ENCODE data around the gene PTF1A. TPM values are rescaled to one million over a fixed set of nuclear protein-coding genes. Genes with fewer than 3 reads are reported as not detected.

The PTF1A gene, protein sequence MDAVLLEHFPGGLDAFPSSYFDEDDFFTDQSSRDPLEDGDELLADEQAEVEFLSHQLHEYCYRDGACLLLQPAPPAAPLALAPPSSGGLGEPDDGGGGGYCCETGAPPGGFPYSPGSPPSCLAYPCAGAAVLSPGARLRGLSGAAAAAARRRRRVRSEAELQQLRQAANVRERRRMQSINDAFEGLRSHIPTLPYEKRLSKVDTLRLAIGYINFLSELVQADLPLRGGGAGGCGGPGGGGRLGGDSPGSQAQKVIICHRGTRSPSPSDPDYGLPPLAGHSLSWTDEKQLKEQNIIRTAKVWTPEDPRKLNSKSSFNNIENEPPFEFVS
- not detected for polyA plus RNA-seq (ENCODE audit: insufficient read length in 3 of 3)

DNA sequence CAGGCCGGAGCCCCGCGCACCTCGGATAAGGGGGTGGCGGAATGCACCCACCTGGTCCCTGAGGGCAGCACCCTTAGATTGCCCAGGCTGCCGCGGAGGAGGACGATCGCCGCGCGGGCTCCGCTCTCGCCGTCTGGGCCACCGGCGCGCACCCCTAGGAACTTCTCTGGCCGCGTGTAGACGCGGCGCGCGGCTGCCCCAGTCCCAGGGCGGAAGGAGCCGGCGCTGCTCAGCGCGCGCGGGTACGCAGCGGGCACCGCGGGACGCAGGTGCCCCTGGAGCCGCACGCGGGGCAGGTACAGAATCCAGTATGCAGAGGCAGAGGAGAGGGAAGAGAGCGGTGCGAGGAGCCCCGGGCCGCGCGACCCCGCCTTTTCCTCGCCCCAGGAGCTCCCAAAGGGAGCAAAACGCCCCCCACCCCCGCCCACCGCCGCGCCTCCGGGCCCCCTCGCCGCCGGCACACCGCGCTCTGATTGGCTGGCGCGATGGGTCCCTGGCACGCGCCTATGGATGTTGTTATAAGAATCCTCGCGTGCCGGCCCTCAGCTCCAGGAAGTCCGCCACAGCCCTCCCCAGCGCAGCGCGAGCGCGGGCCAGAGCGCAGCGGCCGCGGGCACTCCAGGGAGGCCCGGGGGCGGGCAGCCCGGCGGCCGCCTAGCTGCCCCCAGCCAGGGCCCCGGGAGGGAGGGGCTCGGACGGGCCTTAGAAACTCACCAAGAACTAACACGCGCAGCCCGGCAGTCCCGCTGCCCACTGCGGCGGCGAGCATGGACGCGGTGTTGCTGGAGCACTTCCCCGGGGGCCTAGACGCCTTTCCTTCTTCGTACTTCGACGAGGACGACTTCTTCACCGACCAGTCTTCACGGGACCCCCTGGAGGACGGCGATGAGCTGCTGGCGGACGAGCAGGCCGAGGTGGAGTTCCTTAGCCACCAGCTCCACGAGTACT is at the start of gene PTF1A:
Gene PTF1A (plus strand): TSS at position 549 of the 948 bp plus-strand sequence. CDS start 219 bp downstream, at position 768.
- DNase-seq (ENCODE audit: low read depth in 3 of 3, low spot score in 2 of 3), result no peak

DNA sequence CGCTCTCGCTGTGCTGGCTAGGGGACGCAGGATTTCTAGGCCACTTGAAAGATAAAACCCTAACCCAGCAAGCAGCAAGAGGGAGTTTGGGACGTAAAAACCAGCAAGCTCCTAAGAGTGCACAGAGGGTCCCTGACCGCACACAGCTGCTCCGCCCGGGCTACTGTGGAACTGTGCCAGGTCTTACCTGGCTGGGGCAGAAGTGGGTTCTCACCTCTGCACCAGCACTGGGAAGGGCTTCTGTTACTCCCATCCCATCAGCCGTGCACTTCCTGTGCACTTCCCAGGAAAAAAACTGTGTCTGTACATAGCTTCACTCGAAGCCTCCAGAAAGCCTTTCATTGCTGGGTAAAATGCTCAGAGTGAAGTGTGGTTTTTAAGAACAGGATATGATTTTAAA is 45.9 kb upstream of the PTF1A start:
- no peak for DNase-seq (ENCODE audit: low read depth in 3 of 3, low spot score in 2 of 3)

DNA sequence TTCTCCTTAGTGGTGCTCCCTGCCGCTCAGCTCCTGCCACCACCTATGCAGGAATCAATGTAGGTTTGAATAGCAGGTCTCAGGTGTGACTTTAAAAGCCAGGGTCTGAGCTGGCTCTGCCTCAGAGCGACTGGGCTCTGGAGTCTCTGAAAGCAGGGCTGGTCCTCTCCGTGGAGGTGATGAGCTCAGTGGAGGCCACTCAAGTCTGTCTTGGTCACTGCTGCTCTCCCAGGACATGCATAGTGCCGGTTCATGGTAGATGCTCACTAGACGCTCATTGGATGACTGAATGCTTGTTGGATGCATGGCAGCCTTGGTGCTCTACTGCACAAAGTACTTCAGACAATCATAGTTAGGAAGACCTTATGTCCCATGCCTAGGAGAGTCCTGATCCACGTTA is 45.1 kb upstream of the PTF1A start:
- DNase-seq (ENCODE audit: low read depth in 3 of 3, low spot score in 2 of 3), result no peak

DNA sequence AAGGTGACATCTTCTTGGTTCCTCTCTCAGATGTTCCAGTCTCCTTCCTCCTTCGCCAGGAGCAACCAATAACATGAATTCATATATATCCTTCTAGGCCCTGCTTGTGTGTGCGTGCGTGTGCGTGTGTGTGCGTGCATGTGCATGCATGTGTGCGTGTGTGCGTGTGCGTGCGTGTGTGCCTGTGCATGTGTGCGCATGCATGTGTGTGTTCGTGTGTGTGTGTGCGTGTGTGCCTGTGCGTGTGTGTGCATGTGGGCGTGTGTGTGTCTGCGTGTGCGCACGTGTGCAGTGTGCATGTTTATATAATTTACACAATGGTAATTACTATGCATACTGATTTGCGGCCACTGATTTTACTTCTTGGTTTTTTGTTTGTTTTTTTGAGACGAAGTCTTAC is 43.9 kb upstream of the PTF1A start:
- DNase-seq (ENCODE audit: low read depth in 3 of 3, low spot score in 2 of 3), result no peak

DNA sequence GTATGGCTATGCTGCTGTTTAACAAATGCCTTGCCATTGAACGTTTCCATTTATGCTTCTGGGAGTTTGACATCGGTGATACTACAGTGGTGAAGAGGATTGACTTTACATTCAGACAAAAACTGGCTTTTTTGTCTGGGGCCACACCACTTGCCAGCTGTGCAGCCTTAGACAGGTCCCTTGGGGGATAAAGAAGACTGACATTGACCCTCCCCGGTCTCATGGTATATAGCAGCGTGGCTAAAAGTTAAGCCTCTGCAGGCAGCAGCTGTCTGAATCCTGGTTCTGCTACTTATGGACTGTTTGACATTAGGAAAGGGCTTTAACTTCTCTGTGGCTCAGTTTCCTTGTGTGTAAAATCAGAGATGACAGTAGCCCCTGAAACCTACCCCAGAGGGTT is 42.0 kb upstream of the PTF1A start:
- DNase-seq (ENCODE audit: low read depth in 3 of 3, low spot score in 2 of 3), result no peak

DNA sequence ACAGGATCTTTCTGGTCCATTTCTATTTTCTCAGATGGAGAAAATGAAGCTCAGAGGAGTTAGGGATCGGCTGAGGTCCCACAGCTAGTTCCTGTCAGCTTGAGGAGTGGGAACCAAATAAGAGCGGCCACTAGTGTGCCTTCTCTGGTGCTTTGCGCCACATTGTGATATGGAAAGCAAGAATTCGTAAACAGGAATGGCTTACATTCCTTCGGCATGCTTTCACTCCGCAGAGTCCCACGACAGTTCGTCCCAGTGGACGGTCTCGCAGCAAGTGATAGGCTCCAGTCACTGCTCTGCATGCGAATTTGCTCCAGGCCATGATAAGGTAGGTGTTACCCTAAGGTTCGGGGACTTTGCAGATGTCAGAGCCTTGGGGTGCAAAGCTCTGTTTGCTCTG is 41.5 kb upstream of the PTF1A start:
- no peak for DNase-seq (ENCODE audit: low read depth in 3 of 3, low spot score in 2 of 3)

DNA sequence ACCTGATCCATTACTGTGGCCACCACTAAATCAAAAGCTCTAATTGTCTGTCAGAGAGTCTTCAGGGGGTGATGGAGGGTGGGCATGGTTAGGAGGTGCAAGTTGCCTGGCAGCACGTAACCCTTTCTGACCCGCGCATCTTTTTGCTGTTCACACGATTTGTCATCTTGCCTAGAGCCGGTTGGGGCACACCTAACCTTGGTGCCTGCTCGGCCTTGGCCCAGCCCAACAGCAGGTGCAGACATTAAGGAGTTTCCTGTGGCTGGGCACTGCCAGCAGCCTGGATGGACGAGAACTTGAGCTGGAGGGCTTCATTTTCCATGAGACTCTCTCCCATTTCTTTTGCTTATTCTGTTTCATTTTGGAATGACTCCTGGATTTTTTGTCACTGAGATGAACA is 41.0 kb upstream of the PTF1A start:
- no peak for DNase-seq (ENCODE audit: low read depth in 3 of 3, low spot score in 2 of 3)

DNA sequence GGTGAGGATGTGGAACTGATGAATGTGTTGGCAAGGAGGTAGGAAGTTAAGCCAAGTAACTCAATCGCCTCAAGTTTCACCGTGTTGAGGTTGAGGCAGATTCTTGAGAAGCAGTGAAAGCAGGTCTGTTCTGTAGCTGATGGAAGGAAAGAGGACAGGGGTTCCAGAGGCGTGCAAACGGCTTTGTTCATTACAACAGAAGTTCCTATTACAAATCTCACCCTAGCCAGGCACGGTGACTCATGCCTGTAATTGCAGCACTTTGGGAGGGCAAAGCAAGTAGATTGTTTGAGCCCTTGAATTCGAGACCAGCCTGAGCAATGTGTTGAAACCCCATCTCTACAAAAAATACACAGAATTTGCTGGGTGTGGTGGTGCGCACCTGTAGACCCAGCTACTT is 36.9 kb upstream of the PTF1A start:
- DNase-seq (ENCODE audit: low read depth in 3 of 3, low spot score in 2 of 3), result no peak

DNA sequence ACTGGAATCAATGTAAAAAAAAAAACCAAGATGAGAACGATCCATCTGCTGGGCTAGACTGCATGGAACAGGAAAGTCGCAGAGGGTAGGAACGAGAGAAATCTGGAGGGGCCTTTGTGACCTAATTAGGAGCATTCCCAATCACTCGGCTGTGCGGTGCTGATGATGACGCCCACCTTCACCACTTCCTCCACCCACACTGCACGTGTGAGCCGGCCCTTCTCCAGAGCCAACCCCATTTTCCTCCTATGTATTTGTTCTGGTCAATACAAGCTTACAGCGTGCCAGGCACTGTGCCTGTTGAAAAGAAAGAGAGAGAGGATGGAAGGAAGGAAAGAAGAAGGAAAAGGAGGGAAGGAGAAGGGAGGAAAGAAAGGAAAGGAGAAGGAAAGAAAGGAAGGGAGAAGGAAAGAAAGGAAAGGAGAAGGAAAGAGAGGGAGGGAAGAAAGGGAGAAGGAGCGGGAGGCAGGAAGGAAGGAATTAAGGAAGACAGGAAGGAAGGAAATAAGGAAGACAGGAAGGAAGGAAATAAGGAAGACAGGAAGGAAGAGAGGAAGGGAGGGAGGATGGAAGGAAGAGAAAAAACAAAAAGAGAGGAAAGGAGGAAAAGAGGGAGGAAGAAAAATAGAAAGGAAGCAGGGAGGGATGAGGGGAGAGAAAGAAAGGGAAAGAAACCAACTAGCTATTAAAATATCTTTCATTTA is 35.5 kb upstream of the PTF1A start:
- DNase-seq (ENCODE audit: low read depth in 3 of 3, low spot score in 2 of 3), result no peak

DNA sequence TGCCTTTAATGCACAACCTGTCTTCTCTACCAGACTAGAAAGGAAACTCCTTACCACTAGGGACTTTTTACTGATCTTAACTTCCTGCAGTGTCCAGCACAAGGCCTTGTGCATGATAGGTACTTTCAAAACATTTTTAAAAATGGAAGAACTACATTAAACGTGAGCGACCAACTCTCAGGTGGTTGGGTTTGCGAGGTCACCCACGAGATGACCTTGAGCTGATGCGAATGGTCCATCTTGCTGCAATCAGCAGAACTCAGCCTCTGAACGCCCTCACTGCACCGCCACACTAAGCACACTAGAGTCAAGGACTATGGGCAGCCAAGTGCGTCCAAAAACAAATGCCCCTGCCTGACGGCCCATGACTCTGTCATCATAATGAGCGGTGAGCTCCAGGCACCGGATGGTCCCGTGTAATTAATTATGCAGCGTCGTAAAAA is 34.9 kb upstream of the PTF1A start:
- DNase-seq (ENCODE audit: low read depth in 3 of 3, low spot score in 2 of 3), result peak in 1 of 3 donors; percentile 49

DNA sequence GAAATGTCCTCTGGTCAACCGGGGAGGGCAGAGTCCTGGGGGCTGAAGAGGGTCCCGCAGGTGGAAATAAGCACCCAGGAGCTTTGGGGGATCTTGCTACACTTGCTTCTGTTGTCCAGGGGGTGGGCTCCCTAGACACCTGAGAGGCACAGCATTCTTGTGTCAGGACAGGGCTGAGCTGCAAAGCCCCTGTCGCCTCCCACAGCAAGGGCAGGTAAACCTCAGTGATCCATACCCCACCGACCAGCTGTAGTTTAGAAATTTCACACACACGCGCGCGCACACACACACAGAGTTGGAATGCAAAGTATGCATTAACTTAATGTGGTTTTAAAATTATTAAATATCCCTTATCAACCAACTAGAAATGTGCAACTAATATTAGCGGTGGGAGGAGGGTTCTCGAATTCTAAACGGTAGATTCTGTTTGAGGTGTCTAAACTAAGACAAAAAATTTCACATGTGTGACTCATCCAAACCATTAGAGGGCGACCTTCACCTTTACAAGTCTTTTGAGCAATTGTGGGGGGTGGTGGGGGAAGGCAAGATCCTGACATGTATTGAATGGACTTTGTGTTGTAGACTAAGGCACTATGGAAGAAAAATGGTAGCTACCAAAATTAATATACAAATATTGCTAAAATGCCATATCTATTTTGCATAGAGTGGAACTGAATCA is 34.3 kb upstream of the PTF1A start:
- DNase-seq (ENCODE audit: low read depth in 3 of 3, low spot score in 2 of 3), result peak in 1 of 3 donors; percentile 15

DNA sequence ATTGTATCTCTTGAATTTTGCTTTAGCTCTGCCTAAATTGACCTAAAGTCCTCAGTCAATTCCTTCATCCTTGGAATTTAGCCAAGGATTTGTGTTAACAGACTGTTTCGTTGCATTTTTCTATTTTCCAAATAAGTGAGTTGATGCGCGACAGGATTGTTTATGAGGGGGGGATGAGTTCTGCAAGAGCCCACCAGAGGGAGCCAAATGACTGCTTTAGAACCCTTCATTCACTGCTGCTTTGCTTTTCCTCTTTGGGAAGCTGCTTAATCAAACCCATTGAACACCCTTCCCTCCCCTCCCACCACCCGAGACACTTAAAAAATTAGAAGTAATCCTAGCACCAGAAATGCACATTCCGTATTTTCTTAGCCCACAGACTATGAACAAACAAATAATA is 33.7 kb upstream of the PTF1A start:
- peak in 2 of 3 donors; percentile 51 to 61 for DNase-seq (ENCODE audit: low read depth in 3 of 3, low spot score in 2 of 3)

DNA sequence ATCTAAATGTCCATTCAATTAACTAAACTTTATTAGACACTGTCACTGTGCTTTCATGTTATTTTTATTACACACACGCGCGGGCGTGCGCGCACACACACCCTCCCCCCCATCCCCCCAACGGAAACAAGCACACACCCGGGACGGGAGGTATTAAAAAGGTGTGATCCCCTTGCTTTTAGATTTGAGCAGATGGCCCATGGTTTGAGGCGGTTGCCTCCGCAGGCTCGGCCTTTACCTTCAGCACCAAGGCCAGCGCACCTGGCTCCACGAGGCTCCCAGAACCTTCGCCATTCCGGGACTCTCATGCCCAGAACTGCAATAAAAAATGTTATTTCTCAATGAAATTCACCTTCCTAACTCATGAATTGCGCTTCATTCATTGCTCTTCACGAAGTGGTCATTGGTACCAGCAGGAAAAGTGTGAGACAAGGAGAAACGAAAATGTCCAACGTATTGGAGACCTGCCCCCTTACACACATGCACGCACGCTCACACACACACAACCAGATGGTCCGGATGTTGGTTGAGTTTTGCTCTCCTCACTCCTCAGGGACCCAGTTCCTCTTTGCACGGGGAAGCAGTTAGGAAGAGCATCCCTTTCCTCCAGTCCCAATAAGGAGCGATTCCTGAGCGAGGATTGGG is 20.8 kb upstream of the PTF1A start:
- no peak for DNase-seq (ENCODE audit: low read depth in 3 of 3, low spot score in 2 of 3)

DNA sequence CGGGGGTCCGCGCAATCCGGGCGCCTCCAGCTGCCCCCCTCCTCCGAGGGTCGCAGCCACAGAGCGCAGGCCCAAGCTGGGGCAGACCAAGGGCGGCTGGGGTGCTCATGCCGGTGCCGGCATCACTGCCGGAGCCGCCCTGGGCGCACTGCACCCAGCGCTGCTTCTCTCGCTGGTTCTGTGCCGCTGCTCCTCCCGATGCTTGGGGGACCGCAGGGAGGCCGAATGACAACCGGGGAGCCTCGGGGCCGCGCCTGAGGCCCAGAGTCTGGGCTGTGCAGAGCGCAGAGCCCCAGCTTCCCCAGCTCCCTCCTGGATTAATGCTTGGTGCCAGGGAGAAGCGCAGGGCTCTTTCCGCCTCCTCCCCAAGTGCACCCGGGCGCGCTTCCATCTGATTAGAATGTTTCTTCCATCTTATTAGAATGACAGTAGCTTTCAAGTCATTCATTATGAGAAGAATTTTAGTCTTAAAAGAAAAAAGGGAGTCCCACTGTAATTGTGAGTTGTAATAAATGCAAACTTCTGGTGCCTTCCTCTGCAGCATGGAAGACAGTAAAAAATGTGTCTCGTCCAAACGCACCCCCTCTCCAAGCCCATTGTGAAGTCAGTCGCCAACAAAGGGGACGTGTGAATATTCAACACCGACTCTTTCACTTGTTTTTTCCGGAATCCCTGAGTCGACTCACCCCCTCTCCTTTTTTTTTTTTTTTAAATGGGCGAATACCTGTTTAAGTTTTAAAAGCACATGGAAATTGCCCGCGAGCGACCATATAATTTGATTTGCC is 19.5 kb upstream of the PTF1A start:
- no peak for DNase-seq (ENCODE audit: low read depth in 3 of 3, low spot score in 2 of 3)

DNA sequence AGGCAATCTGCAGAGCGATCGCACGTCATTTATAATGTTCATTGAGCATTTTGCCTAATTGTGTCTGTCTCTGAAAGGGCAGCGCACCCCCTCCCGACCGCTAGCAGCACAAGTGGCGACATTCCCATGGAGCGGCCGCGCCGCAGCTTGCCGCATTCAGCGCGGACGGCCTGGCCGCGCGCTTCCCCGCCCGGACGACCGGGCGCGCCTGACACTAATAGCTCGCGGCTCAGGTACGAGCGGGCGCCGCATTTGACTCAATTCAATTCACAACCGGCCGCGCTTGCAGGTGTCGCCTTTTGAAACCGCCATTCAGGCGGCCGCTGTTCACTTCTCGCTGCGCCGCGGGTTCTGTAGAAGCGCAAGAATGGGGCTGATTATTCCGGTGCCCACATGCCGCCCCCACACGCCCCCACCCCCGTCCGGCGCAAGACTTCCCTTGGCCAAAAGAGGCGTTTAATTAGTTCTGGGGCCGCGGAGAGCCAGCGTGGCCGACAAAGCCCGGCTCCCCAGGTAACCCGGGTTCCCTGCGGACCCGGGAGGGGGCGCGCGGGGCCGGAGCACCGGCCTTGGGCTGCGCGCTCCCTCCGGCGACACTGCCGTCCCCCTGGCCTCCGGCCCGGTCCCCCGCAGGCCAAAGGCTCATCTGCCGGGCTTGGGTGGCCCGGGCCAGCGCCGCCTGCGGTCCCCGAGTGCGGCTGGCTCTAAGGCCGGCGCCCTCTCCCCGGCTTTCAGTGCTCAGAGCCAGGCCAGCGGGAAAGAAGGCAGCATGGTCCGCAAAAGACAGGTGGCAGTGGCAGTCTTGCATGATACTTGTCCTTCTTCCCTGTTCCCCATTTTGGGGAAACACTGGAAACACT is 18.7 kb upstream of the PTF1A start:
- no peak for DNase-seq (ENCODE audit: low read depth in 3 of 3, low spot score in 2 of 3)

DNA sequence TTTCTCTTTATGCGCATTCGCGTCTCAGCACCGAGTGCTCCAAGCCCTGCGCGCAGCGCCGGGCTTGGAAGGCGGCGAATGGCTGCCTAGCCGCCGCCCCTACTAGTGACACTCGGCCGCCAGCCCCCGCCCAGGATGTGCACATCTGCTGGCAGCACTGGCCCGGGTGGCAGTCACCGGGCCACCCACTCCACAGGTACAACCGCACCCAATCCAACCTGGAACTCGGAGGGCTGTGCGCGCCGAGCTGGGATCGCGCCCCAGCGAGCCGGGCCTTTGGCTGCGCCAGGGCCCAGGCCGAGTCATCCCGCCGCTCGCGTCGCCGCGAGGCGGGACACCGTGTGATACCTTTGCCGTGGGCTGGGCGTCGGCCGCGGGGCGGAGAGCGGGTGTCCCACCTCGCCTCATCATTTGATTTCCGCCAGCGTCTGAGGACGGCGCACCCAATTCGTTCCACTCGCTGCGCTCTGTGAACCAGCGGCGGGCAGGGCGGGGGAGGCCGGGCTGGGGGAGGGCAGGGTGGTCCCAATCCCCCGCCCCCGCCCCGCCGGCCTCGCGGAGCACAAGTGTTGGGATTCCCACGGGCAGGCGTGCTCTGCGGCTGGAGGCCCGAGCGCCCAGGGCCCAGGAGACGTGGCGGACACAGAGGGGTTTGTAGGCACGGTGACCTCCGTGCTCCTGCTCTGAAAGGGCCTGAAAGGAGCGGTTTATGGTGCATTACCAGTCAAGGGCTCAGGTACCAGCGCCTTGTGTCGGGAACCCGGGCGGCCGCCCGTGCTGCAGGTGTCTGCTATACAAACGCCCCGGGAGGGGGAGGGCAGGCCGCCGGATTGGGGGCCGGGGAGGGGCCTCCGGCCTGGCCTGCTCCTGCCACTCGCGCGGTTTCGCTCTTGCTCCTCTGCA is 17.8 kb upstream of the PTF1A start:
- DNase-seq (ENCODE audit: low read depth in 3 of 3, low spot score in 2 of 3), result no peak

DNA sequence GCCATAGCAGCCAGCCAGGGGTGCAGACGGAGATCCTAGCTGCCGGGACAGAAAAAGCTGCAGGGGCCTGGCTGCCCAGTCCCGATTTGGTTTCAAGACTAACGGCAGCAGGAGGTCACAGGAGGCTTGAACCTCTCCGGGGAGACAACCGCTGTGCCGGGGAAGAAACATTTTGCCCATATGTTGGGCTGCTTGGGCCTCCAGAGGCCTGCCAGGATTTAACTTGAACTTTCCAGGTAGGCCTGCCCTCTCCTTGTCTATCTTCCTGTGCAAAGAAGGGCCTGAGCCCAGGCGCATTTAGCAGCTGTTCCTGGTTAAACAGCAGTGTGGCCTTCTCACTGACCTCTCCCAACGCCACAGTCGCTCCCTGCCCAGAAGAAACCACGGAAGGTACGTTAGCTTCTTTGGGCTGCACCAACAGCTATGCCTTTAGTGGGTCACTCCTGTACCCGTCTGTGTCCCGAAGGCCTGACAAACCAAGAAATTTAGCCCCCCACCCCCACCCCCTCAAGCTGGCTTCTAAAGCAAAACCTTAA is 17.1 kb upstream of the PTF1A start:
- DNase-seq (ENCODE audit: low read depth in 3 of 3, low spot score in 2 of 3), result no peak
